NCI-H510A treated with DMSO at 0.1 percent for 48 hours (cell line): ENCODE data around the gene DMP1.

Experiments
- DNase-seq: peaks from one replicate; lab custom pipeline; 2025; lab: John Stamatoyannopoulos, UW

DMP1 gene, protein sequence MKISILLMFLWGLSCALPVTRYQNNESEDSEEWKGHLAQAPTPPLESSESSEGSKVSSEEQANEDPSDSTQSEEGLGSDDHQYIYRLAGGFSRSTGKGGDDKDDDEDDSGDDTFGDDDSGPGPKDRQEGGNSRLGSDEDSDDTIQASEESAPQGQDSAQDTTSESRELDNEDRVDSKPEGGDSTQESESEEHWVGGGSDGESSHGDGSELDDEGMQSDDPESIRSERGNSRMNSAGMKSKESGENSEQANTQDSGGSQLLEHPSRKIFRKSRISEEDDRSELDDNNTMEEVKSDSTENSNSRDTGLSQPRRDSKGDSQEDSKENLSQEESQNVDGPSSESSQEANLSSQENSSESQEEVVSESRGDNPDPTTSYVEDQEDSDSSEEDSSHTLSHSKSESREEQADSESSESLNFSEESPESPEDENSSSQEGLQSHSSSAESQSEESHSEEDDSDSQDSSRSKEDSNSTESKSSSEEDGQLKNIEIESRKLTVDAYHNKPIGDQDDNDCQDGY

DNA sequence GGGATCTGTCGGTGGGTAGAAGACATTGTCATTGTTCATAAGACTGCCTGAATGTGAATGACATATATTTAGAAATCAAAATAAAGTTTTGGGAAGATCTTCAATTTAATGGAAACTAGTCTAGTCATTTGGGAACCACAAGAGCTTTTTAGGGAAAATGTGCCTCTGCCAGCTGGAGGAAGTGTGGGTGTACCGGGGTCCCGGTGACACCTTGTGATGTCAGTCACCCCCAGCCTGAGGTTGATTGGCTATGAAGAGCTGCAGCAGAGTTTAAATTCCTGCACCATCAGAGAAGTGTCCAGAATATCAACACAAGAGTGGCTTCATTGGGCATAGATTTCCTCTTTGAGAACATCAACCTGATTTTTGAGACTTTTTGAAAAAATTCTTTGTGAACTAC lies at the start of gene DMP1:
Gene DMP1 (plus strand): TSS at position 301 of the 400 bp plus-strand sequence. CDS start 6,213 bp downstream, outside the sequence.
- no peak for DNase-seq

DNA sequence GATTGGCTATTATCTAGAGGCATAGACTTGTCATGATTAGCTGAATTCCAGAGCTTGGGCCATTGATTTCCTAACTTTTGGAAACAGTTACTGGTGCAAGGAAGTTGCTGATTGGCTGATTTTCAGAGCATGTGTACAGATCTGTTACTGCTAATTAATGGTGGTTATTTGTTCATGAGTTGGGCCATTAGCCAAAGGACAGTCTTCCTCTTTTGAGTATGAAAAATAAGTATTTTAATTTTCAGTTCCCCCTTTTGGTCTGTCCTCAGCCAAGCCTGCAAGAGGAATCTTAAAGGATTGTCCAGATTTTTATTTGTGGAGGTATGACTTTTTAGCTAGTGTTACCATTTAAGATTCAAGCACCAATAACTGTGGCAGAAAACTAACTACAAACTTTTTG lies 48.7 kb upstream of the DMP1 start:
- no peak for DNase-seq

DNA sequence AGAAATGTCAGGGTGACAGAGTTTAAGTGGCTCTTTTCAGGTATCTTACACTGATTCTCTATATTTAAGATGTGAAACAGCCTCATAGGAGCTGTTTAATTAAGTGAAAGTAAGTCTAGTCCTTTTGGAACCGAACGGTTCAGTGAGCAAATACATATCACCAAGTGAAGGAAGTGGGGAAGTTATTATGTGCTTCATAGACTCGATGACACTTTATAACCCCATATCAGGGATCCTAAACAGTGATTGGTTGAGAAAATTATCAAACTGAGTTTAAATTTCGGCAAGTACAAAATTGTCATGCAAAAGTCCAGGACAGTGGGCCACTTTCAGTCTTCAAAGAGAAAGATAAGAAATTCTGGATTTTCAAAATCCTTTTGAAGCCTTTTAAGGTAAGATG lies 41.9 kb upstream of the DMP1 start, which contains the start of gene DSPP:
Gene DSPP (plus strand): TSS at position 301 of the 400 bp plus-strand sequence. CDS start 2,380 bp downstream, outside the sequence.
- DNase-seq = no peak

GRCh38 chr4:87614292-87614890 lies 35.7 kb upstream of the DMP1 start:
- DNase-seq = no peak

DNA sequence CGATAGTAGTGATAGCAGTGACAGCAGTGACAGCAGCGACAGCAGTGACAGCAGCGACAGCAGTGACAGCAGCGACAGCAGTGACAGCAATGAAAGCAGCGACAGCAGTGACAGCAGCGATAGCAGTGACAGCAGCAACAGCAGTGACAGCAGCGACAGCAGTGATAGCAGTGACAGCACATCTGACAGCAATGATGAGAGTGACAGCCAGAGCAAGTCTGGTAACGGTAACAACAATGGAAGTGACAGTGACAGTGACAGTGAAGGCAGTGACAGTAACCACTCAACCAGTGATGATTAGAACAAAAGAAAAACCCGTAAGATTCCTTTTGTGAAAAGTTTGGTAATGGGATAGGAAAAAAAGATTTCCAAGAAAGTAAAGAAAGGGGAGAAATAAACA lies 33.8 kb upstream of the DMP1 start:
- no peak for DNase-seq

DNA sequence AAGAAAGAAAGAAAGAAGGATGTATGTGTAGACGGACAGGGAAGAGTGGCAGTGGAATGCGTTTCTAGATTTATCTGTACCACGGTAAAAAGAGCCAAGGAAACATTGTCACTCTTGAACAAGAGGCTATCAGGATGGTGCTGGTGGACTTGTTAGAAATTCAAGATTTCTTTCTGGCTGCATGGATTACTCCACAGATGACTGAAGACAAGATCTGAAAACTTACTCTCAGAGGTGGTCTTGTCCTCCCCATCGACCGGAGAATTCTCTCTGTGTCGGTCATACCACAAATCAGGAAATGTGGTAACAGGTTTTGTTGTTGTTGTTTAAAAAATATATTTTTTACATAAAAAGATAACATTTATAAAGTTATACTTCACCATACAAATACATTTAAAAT lies 30.0 kb upstream of the DMP1 start:
- DNase-seq = no peak

DNA sequence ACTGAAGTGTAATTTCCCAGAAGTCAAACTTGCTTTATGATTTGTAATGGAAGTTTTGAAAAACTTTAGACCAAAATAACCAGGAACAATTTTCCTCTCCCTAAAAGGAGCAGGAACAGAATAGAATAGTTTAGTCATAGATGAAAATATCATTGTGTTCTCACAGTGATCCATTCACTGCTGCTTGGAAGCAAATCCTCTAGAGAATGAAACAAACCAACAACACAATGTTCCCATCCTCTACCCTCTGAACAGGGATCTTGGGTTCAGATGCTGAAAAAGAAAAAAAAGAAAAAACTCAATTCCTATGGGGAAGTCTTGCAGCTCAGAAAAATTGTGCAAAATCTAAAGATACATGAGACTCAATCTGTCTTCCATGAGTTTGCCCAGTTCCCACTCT lies 29.6 kb upstream of the DMP1 start:
- DNase-seq = no peak

DNA sequence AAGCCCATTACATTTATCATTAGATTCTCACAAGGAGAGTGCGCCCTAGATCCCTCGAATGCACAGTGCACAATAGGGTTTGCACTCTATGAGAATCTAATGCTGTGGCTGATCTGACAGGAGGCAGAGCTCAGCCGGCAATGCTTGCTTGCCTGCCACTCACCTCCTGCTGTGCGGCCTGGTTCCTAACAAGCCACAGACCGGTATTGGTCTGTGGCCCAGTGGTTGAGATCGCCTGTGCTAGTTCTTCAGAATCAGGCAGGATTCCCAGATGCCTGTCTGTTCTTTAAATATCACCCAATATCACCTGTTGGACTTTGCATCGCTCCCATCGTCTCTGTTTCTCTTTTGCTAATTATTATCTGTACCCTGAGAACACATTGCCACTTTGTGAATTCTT lies 27.8 kb upstream of the DMP1 start:
- DNase-seq = no peak

DNA sequence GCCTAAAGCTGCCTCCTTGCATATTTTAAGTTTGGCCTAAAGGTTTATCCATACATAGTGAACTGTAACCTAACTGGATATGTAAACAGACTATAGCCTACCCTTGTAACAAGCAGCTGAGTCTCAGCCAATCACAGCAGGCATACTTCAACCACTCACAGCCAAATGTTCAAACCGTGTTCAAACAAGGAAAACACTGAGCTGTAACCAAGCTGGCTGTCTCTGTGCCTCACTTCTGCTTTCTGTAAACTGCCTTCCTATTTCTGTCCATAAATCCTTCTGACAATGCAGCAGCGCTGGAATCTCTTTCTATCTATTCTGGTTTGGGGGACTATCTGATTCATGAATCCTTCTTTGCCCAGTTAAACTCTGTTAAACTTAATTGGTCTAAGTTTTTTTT lies 25.4 kb upstream of the DMP1 start:
- DNase-seq = peak; percentile 45

- DNase-seq = no peak
These were observed 18.4 kb upstream of the DMP1 start for GRCh38 chr4:87631668-87632067.

GRCh38 chr4:87632469-87632868 lies 17.6 kb upstream of the DMP1 start:
- DNase-seq = no peak

DNA sequence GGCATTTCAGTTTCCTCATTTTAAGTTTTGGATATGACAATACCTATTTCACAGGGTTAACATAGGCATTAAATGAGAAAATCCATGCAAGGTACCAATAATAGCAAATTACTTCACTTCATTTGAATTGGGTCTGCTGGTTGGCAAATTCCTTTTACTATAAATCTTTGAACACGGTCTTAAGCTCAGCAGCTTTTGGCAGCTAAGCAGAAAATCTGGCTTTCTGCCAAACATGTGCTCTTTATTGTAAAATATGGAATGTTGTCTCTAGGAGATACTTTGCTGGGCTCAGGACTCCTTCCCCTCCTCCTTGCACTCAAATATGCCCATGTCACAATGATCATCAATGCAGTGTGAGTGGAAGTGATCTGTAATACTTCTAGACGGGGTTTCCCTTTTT lies 16.8 kb upstream of the DMP1 start:
- peak; percentile 36 for DNase-seq

DNA sequence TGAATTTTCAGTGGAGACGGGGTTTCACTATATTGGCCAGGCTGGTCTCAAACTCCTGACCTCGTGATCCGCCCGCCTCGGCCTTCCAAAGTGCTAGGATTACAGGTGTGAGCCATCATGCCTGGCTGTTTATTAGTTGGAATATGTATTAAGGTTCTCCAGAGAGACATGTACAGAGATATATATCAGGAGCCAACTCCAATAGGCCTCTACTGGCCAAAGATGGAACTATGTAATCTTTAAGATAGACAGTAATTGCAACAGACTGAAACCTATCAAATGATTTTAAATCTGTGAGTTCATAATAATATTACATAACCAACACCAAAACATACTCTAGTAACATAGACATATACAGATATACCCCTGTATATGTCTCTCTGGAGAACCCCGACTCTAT lies 5.8 kb upstream of the DMP1 start:
- no peak for DNase-seq

- DNase-seq = no peak
These were observed 858 bp downstream of the DMP1 start for GRCh38 chr4:87650938-87651337.

GRCh38 chr4:87651941-87652340 lies 1.9 kb downstream of the DMP1 start:
- no peak for DNase-seq

DNA sequence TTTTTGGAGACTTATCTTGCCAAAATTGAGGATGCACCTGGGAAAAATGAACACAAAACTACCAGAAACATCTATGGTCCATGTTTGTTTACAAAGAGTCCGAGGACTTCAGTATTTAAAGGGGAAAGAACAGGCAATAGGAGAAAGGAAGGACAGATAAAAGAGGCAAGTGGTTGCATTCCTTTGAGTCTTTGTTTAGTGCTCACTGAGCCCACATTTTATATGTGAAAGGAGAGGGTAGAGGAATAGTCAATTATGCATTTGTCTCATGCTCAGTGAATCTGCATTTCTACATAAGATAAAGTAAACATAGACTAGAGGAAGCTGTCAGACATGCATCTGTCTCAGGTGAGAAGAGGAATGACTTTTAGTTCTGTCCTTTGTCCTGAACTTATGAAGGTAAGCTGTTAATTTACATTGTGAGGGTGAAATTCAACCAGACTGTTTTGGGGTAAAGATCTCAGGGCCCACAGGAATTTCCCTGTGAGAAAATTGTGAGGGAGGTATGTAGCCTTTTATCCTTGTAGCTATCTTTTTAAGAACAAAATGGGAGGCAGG lies 4.5 kb downstream of the DMP1 start:
- DNase-seq = no peak

DNA sequence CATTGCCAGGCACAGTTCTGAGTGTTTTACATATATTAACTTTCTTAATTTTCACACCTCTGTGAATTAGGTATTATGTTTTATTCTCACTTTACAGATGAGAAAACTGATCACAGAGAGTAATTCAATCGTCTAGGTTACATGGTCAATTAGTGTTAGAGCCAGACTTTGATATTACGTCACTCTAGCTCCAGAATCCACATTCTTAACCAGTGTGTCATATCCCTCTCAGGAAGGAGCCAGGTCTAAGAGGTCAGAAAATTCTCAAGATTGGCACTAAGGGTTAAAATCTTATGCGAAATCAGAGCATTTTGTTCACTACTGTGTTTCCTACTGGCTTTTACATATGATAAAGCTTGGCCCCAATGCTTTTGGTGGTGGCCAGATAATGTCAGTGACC lies 7.4 kb downstream of the DMP1 start:
- no peak for DNase-seq

DNA sequence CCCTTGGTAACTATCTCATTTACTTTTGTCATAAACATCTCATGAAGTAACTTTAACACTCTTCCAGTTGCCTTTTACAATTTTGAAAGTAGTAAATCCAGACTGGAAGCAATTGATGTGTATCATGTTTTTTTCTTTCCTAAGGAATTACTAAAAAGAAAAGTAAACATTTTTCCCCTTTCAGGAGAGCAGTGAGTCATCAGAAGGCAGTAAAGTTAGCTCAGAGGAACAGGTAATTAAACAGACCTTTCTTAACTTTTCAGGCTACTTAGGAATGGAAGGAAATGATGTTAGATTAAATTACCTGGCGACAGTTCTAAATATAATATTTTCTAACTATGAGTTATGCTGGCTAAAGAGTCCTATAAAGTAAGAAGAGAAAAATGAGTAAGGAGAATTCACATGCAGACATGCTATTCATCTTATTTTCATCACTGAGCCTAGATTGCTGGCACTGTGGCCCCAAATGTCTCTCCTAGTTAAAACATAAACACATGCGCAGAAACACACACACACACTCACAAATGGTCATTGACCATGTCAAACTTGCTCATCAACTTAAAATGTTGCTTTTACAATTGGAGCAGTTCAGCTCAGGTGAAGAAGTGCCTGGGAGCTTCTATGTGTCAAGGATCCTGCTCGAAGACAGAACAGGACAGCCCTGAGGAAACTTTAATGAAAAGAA lies 9.3 kb downstream of the DMP1 start:
- DNase-seq = no peak

GRCh38 chr4:87662871-87663270 lies 12.8 kb downstream of the DMP1 start:
- no peak for DNase-seq

GRCh38 chr4:87669373-87669772 lies 19.3 kb downstream of the DMP1 start:
- DNase-seq = no peak

DNA sequence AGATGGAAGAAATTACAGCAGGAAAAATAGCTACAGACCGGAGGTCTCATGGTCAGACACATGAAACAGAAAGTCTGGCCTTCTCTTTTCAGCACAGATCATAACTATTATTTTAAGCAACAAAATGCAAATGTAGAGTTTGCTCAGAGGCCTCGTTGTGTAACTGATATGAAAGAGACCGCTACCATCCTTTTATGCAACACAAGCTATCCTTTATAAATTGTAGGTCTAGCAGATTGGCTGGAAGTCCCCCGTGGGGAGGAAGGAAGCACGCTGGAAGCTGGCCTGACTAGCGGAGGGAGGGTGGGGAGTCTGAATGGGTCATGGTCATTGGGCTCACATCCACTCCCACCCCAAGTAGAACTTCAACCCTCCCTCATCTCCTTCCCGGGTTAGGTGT lies 27.7 kb downstream of the DMP1 start:
- no peak for DNase-seq

- peak; percentile 62 for DNase-seq
These were observed 29.5 kb downstream of the DMP1 start for GRCh38 chr4:87679449-87680169.
